ENCODE results near the gene HOXD13.

DNA sequence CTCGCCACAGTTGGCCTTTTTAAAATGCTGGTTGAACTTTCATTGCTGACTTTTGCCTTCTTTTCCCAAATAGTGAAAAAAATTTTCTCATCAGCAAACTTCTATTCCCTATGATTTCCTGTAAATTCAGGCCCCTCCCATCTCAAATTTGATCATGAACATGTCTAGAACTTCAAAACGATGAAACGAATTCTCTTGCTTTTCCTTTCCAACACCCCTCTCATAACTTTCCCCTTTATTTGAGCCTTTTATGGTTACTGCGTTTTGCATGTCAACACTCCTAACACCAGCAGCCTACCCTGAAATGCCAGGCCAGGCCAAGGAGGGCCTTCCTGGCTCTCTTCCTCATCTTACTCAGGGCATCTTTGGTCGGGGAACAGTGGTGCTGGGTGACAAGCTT, 1.7 kb upstream of the HOXD13 start:
- TF ChIP-seq POLR2A (IDR thresholded peaks at IDR 0.05) (no peak), CTCF (IDR thresholded peaks at IDR 0.05) (no peak), EP300 (IDR thresholded peaks at IDR 0.05) (no peak)
